ENCODE measurements around the gene IL4.

The IL4 gene

GRCh38 chr5:132663771-132664695 is 9.8 kb upstream of the IL4 start:
- no peak for TF ChIP-seq CTCF (IDR thresholded peaks at IDR 0.05; ENCODE audit: insufficient read depth, missing control alignments)
- FAIRE-seq (no peak), DNase-seq (ENCODE audit: insufficient read length, low spot score) (no peak)

GRCh38 chr5:132664696-132665209 is 9.0 kb upstream of the IL4 start:
- no peak for FAIRE-seq
- no peak for TF ChIP-seq CTCF (IDR thresholded peaks at IDR 0.05; ENCODE audit: insufficient read depth, missing control alignments)
- DNase-seq (ENCODE audit: insufficient read length, low spot score) = no peak

- DNase-seq (ENCODE audit: insufficient read length, low spot score) (no peak), FAIRE-seq (no peak)
- no peak for TF ChIP-seq CTCF (IDR thresholded peaks at IDR 0.05; ENCODE audit: insufficient read depth, missing control alignments)
Observed at GRCh38 chr5:132665574-132666080, 8.2 kb upstream of the IL4 start.

- DNase-seq (ENCODE audit: insufficient read length, low spot score) (no peak), FAIRE-seq (no peak)
- TF ChIP-seq CTCF (IDR thresholded peaks at IDR 0.05; ENCODE audit: insufficient read depth, missing control alignments) = no peak
Observed at GRCh38 chr5:132666310-132667123, 7.3 kb upstream of the IL4 start.

GRCh38 chr5:132667309-132667708 is 6.5 kb upstream of the IL4 start:
- TF ChIP-seq CTCF (IDR thresholded peaks at IDR 0.05; ENCODE audit: insufficient read depth, missing control alignments) = no peak

DNA sequence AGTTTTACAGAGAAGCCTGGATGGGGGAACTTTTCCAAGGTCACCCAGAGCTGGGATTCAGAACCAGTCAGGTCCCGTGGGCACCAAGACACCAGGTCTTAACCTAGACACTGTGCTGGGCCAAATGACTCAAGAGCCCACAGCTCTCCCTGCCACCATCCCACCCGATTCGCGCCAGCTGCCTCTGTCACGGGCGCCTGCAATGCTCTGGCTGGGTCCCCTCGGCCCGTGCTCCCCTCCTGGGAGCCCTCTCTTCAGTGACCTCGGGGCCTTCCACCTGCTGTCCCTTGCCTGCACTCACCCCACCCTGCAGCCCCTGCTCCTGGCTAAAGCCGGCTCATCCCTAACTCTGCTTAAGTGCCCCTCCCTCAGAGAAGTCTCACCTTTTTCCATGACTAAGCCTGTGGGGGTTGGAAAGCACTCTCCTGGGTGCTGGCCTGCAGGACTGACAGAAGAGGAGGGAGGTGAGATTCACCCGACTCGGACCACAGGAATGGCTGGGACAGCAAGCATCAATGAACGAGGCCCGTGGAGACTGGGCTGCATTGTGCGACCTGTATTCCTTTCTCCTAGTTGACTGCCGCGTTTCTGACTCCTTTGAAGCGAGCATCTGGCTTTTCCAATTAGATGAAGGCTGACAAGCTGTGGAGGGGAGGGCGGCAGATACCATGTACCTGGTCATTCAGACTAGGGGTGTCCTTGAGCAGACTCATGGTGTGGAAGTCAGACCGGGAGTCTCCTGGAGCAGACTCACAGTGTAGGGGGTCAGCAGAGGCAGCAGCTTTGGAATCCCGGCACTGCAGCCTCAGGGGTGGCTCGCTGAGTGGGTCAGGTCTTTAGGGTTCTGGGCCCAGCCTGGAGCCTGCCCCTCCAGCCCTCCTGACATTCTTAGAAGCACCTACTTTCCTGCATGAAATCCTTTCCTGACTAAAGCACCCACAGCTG is 5.8 kb upstream of the IL4 start:
- no peak for TF ChIP-seq CTCF (IDR thresholded peaks at IDR 0.05; ENCODE audit: insufficient read depth, missing control alignments)
- FAIRE-seq (no peak), DNase-seq (ENCODE audit: insufficient read length, low spot score) (no peak)

More at GRCh38 chr5:132667309-132667708, 6.5 kb upstream of the IL4 start:
- DNase-seq (ENCODE audit: insufficient read length, low spot score) = no peak
- FAIRE-seq = no peak

Measured in D721Med (cell line).